Measurements from ENCODE around the gene CFAP161.
"Not testable (repeated sequence)": the region's sequence is repeated elsewhere in the genome, so short reads cannot be mapped to it uniquely, and the experiment has no call there.

CFAP161 gene

DNA sequence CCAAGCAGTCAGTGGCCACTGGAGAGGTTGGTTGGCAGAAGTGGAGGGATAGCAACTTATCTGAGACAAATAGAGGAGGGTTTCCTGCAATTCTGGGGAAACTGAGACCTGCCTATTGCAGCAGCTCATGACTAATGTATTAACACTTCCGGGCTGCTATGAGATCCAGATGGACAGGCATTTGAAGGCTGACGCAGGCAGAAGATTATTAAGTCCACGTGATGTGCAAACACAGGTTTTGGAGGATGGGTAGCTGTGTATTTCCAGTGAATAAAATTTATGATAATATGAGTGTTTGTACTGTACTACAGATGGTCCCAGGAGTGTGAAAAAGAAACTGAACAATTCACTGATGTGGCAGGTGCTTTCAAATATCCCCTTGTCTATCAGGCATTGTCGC lies 28.5 kb upstream of the CFAP161 start:
- no peak for DNase-seq (ENCODE audit: extremely low spot score, insufficient read length, low read depth)
- no peak for FAIRE-seq

DNA sequence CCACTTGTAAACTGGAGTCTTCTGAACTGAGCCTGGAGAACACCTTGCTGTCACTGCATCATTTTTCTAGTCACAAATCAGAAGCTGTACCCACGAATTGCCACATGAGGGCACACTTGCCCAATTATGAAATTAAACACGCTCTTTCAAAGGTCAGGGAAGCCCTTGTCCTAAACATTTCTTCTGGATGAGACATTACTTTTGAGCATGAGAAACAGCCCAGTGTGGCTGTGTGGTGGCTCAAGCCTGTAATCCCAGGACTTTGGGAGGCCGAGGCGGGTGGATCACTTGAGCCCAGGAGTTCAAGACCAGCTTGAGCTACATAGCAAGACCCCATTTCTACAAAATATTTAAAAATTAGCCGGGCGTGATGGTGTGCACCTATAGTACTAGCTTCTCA lies 27.5 kb upstream of the CFAP161 start:
- DNase-seq (ENCODE audit: extremely low spot score, insufficient read length, low read depth) (peak; percentile 30), FAIRE-seq (peak; percentile 88)

DNA sequence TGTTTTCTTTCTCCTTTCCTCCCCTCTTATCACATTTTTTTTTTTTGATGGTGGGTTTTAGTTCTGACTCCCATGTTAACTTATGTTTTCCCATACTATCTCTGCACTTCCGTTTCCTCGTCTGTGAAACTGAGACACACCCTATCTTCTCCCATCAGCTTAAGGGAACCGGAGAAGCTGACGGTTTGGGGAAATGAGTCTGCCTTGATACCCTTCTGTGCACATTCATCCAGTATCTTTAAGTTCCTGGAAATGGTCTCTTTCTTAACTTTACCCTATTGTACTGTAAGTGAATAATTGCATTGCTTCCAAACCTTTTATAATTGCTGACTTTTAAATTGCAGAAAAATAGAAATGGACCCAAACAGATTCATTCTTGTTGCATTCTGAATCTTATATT lies 26.2 kb upstream of the CFAP161 start:
- no peak for DNase-seq (ENCODE audit: extremely low spot score, insufficient read length, low read depth)
- FAIRE-seq = no peak

DNA sequence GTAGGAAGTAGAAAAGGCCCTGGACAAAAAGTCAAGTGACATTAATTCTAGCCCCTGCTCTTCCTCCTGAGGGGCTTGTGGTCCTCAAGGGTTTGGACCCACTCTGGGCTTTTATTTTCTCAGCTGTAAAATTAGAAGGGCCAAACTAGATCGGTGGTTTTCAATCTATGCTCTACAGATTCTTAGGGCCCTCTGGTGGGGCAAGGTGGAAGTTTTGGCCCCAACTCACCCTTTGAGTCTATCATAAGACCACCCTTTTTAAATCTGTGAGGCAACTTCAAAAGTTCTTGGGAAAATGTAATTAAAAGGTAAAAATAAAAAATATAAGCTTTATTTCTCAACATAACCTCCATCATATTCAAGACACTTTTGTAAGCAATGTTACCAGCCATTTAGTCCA lies 25.6 kb upstream of the CFAP161 start:
- no peak for FAIRE-seq
- DNase-seq (ENCODE audit: extremely low spot score, insufficient read length, low read depth) = no peak

DNA sequence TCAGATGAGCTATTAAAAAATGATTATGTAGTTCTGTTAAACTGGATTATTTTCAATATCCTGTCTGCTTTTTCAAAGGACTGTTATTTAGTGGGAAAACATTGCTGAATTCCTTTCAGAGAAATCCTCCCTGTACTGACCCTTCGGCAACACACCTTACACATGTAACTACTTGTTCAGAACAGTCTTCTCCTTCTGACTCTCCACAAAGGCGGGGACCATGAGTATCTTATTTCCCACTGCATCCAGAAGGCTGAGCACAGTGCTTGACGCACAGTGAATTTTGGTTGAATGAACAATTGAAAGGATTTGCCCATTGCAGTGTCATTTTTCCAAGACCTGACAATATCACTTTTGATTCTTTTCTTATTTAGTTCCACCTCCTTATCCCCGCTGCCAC lies 23.1 kb upstream of the CFAP161 start:
- FAIRE-seq = no peak
- no peak for DNase-seq (ENCODE audit: extremely low spot score, insufficient read length, low read depth)

DNA sequence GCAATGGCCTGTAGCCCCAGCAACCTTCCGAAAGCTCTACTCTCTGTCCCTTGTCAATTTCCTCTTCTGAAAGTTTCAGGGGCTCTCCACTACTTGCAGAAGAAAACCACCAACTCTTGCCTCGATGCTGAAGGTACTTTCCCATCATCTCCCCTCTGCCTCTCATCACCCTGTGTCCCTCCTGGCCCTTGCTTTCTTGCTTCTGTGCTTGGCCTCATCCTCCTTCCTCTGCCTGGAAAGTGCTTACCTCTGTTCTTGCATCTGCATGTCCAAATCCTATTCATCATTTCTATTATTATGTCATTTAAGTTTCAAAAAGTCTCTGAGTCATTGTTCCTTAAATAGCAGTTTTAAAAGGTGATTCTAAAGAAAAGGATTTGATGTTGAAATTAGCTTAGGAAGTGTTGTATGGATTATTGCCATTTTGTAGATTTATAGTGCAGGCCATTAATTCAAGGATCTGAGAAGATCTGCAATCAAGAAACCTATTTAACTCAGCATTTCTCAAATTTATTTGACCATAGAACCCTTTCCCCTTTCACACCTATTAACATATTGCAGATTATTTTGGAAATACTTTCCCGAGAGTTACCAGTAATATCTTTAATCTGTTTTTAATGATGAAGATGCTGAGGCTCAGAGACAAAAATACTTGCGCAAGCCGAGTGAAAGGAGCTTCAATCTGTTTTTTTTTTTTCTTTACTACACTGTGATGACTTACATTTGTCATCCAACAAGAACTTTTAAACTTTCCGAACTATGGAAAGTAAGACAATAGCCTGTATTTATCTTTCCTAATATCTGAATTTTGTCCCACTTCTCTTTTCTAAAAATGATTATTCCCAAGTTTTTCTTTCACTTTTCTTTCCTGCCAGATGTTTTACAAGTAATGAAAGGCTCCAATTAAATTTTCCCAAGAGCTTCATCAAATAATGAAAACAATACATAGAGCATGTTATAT lies 22.3 kb upstream of the CFAP161 start:
- FAIRE-seq (peak; percentile 88), DNase-seq (ENCODE audit: extremely low spot score, insufficient read length, low read depth) (peak; percentile 9)

DNA sequence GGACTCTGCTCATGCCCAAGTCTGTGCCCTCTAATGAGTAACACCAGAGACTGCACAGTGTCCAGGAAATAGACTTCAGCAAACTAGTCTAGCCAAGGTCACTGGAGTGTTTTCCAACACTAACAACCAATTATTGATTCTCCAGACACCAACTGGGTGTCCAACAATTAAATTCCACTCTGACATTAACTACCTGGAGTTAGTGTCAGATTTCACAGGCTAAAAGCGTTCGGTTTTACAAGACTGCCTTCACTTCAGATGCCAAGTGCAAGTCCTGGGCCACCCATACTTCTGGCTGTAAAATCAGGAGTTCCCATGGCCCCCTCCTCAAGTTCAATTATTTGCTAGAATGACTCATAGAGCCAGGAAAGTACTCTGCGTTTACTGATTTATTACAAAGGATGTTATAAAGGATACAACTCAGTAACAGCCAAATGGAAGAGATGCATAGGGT lies 20.8 kb upstream of the CFAP161 start:
- FAIRE-seq (no peak), DNase-seq (ENCODE audit: extremely low spot score, insufficient read length, low read depth) (no peak)

DNA sequence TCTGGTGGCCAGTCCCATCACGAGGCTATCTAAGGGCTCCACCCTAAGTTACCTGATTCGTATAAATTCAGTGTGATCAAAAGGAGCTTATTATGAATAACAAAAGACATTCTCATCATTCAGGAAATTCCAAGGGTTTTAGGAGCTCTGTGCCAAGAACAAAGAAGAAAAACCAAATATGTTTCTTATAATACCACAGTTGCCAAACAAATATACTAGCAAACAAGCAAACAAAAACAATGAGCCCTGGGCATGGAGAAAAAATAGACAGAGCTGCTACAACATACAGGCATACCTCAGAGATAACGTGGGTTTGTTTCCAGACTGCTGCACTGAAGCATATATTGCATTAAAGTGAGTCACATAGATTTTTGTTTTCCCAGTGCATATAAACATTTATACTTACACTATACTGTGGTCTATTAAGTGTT lies 20.2 kb upstream of the CFAP161 start:
- no peak for DNase-seq (ENCODE audit: extremely low spot score, insufficient read length, low read depth)
- FAIRE-seq = no peak

DNA sequence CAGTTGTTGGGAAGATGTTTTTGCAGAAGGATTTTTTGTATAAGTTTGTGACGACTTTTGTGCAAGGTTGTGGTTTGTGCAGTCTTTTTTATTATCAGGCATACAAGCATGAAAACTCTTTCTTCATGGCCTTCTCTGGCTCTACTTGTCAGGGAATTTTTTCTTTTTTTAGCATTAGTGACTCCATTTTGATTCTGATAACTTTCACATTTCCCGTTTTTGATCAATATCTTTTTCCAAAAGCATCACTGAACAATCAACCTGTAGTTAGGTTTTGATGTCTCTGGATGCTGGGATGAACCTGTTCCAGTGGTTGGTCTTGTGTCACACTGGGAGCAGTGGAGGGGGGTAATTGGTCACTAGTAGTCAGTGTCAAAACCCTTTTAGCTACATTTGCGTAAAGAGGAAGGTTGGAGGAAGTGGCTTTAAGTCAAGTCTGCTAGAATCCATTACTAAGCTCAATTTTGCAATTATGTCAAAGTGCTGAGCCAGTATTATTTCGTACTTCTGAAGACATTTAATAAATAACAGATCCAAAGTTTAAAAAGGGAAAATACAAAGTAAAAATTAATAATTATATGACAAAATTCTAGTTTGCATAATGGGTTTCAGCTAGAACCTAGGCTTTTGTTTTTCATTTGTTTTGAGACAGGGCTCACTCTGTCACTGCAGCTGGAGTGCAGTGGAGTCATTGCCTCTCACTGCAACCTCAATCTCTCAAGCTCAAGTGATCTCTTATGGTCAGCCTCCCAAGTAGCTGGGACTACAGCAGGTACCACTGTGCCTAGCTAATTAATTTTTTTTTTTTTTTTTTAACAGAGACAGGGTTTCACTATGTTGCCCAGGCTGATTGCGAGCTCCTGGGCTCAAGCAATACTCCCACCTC lies 18.8 kb upstream of the CFAP161 start:
- DNase-seq (ENCODE audit: extremely low spot score, insufficient read length, low read depth) = no peak
- FAIRE-seq = no peak

DNA sequence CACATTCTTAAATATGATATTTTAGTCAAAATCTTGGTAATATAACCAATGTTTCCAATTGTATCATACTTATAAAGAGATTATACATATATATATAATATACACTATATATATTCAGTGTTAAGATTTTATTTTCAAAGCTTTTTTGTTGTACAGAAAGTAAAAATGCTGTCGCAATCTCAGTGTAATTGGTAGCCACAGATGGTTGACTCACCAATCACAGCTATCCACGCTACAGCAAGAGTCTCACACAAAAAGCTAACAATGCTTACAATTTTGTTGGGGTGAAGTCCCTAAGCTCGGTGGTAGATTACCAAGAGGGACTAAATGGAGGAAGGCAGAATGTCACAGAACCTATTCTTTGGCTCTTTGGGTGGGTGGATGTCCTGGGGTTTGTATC lies 16.9 kb upstream of the CFAP161 start:
- FAIRE-seq = no peak
- no peak for DNase-seq (ENCODE audit: extremely low spot score, insufficient read length, low read depth)

DNA sequence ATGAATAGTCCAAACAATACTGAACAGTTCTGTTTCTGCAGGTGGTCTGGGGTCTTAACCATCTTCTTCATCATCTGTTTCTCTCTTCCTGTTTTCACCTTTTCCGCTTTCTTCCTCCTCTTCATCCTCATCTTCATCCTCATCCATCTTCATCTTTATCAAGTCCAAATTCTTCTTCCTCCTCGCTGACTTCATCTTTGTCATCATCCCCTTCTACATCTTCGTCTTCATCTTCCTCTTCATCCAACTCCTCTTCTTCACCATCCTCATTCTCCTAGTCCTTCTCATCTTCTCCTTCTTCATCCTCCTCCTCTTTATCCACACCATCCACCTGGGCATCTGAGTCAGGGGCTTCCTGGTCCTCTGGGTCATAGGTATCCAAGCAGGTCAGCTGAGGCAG lies 16.5 kb upstream of the CFAP161 start:
- no peak for FAIRE-seq
- DNase-seq (ENCODE audit: extremely low spot score, insufficient read length, low read depth) = no peak

DNA sequence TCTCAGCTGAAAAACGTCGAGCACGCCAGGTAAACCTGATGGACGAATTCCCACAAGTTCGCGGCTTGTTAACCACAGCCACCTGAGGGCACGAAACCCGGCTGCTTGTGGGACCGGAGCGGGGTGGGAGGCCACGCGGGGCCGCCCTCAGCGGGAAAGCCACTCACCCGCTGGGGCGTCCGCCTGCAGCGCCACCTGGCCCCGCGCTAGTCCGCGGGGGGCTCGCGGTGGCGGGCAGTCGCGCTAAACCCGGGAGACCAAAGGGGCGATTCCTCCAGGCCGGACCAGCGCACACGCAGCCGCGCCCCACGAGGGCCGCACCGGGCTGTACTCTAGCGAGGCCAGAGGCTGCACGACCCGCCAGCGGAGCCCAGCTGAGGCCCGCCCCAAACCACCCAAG lies 15.7 kb upstream of the CFAP161 start:
- no peak for DNase-seq (ENCODE audit: extremely low spot score, insufficient read length, low read depth)
- no peak for FAIRE-seq

DNA sequence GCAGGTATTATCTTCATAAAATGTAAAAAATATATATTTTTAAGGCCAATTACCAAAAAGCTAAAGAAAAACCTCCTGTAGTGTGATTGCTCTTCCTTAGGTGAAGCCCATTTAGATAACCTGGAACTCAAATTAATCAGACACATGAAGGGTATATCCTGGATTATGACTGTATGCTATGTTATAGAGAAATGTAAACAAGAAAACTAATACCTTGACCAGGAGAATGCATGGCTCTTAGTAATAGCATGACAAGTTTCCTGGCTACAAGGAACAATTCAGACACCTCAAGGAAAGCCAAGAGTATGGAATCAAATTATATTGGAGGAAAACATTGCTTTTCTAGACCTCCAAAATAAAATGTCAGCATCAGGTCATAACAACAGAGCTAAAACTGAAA lies 14.0 kb upstream of the CFAP161 start:
- FAIRE-seq (no peak), DNase-seq (ENCODE audit: extremely low spot score, insufficient read length, low read depth) (no peak)

DNA sequence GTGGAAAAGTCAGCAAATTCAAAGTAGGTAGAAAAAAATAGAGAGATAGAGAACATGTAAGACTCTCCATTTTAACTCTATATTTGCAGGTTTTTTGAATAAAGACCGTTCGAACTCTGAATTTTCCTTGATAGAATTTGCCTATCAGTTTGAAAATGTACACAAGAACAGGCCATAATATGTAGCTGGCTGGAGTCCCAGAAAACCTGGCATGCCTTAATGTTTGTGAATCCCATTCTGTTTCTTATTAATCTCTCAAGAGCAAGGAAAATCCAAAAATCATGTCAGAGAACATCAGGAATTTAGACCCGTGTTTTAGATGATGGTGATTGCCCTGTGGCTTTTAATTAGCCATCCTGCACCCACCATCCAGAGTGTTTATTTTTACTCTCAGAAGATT lies 7.2 kb upstream of the CFAP161 start:
- no peak for FAIRE-seq

DNA sequence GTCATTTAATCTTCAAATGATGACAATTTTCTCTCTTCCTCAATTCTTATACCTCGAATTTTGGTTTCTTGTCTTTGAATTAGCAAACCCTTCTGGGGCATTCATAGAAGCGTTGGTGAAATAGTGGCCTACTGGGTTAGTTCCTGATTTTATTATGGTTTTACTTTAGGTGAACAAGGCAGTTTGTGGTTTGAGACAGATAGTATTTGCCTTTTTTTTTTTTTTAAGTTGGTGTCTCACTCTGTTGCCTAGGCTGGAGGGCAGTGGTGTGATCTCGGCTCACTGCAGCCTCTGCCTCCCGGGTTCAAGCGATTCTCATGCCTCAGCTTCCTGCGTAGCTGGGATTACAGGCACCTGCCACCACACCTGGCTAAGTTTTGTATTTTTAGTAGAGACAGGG lies 7.4 kb downstream of the CFAP161 start:
- not testable (repeated sequence) for DNase-seq (ENCODE audit: extremely low spot score, insufficient read length, low read depth); FAIRE-seq

More for the DNA sequence above, 7.2 kb upstream of the CFAP161 start:
- DNase-seq (ENCODE audit: extremely low spot score, insufficient read length, low read depth) = no peak

DNA sequence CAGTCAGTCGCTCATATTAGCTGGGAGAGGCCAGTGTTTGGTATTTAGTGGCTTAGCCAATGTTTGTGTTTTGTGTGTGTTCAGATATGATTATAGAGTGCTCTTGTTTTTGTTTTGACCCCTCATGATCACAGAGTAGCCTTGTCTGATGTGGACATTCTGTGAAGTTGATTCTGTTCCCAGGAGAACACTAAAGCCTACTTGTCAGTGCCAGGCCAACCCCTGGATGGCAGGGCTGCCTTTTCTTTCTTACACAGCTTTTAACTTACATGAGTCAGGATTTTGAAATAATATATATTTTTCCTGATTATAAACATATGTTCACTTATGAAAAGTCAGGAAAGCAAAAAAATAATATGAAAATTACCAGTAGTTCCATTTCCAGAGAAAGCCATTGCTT lies 11.9 kb downstream of the CFAP161 start:
- no peak for FAIRE-seq
- DNase-seq (ENCODE audit: extremely low spot score, insufficient read length, low read depth) = no peak

DNA sequence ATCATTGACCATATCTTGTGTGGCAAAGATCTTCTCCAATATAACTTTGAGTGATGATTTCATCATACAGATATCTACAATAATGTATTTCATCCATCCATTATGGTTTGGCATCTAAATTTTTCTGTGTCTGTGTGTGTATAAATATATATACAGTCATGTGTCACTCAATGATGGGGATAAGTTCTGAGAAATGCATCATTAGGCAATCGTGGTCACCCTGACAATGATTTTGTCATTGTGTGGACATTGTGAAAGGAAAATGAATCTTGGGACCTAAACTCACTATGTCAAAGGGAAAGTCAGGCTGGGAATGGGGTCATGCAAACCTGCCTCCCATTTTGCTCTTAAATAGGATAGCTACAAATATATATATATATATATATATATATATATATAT lies 12.4 kb downstream of the CFAP161 start:
- FAIRE-seq = no peak
- DNase-seq (ENCODE audit: extremely low spot score, insufficient read length, low read depth) = no peak

DNA sequence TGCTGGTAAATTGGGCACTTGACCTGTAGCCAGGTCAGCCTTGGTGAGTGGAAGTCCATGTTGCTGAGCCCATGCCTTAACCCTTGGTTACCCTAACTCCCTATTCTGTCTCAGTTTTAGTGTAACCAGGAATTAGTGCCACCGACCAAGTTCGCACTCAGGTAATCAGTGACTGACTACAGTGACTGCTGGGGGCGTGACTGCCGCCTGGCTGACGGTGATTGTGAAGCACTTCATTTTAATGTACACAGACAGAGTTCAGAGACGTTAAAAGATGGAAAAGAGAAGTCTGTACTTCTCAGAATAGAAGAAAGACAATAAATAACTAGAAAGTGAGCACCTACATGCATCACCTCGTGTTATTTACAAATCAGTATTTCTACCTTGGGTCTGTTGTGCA lies 17.3 kb downstream of the CFAP161 start:
- no peak for FAIRE-seq
- DNase-seq (ENCODE audit: extremely low spot score, insufficient read length, low read depth) = no peak

DNA sequence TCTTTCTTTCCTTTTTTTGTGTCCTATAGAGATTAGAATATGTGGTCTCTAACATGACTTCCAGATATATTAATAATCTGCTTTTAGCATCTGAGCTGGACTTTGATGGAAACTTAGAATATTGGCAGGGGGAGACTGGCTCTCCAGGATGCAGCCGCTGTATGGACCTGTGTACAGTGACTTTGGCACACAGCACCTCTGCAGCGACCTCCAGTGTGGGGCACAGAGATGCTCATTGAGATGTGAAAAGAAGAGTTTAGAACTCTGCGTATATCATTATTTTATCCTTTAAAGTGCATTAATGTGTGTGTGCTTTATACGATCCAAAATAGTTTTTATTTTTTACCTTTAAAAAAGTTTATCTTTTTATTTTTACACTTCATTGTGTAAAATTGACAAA lies 18.3 kb downstream of the CFAP161 start:
- DNase-seq (ENCODE audit: extremely low spot score, insufficient read length, low read depth) (no peak), FAIRE-seq (no peak)

DNA sequence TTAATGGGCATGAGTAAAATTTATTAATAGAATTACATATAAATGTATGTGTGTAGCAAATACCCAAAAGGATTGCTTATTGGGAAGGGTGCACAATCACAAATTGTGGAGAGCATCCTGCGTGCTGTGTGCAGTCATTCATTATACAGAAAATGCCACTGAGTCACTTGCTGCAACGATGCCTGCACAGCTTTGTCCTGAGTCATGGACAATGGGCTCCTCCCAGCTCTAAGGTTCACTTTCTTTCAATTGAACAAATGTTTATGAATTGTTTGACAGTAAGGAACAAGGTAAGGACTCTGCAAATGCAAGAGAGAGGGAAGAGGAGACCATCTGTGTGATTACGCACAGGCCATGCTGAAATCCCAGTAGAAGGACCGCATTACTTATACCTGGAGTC lies 18.7 kb downstream of the CFAP161 start:
- FAIRE-seq = no peak

More for the DNA sequence above, 18.7 kb downstream of the CFAP161 start:
- DNase-seq (ENCODE audit: extremely low spot score, insufficient read length, low read depth) = no peak
